ENCODE measurements around the gene GATB.

The GATB gene

GRCh38 chr4:151641983-151642382, 118.8 kb downstream of the GATB start:
- Mint-ChIP-seq H3K27ac (no peak overlapping the region), H3K4me3 (no peak overlapping the region), H3K36me3 (ENCODE audit: low read depth) (no peaks in the 10 kb centered on the region)

GRCh38 chr4:151641167-151641566, 119.6 kb downstream of the GATB start:
- Mint-ChIP-seq H3K9me3 (no peaks in the 10 kb centered on the region), H3K36me3 (ENCODE audit: low read depth) (peaks cover under 1% of the 10 kb centered on the region), H3K4me3 (no peak overlapping the region), H3K4me1 (peaks cover 5% of the 10 kb centered on the region), H3K27me3 (ENCODE audit: low read depth) (no peaks in the 10 kb centered on the region), H3K27ac (no peak overlapping the region)
- no peak for TF ChIP-seq CTCF (IDR thresholded peaks at IDR 0.05; ENCODE audit: unreplicated experiment in 3 of 3)

More at GRCh38 chr4:151641983-151642382, 118.8 kb downstream of the GATB start:
- TF ChIP-seq CTCF (IDR thresholded peaks at IDR 0.05; ENCODE audit: unreplicated experiment in 3 of 3): no peak
- Mint-ChIP-seq H3K4me1 (peaks cover 5% of the 10 kb centered on the region), H3K9me3 (no peaks in the 10 kb centered on the region), H3K27me3 (ENCODE audit: low read depth) (no peaks in the 10 kb centered on the region)

- H3K27me3 Mint-ChIP-seq (ENCODE audit: low read depth): no peaks in the 10 kb centered on the region
- no peak overlapping the region for H3K27ac Mint-ChIP-seq
- no peaks in the 10 kb centered on the region for H3K9me3 Mint-ChIP-seq
- TF ChIP-seq CTCF (IDR thresholded peaks at IDR 0.05; ENCODE audit: unreplicated experiment in 3 of 3): no peak
- H3K4me3 Mint-ChIP-seq: no peak overlapping the region
- peaks cover 7% of the 10 kb centered on the region for H3K36me3 Mint-ChIP-seq (ENCODE audit: low read depth)
- H3K4me1 Mint-ChIP-seq: peaks cover 5% of the 10 kb centered on the region
Measured at GRCh38 chr4:151640381-151640780, 120.4 kb downstream of the GATB start.

GRCh38 chr4:151638295-151638858, 122.4 kb downstream of the GATB start:
- Mint-ChIP-seq H3K27ac (no peak overlapping the region), H3K4me1 (peaks cover 5% of the 10 kb centered on the region), H3K4me3 (no peak overlapping the region), H3K9me3 (no peaks in the 10 kb centered on the region), H3K36me3 (ENCODE audit: low read depth) (peaks cover 18% of the 10 kb centered on the region), H3K27me3 (ENCODE audit: low read depth) (no peaks in the 10 kb centered on the region)
- no peak for TF ChIP-seq CTCF (IDR thresholded peaks at IDR 0.05; ENCODE audit: unreplicated experiment in 3 of 3)

- H3K36me3 Mint-ChIP-seq (ENCODE audit: low read depth): peaks cover 35% of the 10 kb centered on the region
- H3K9me3 Mint-ChIP-seq: peaks cover 7% of the 10 kb centered on the region
- H3K4me3 Mint-ChIP-seq: no peak overlapping the region
- H3K4me1 Mint-ChIP-seq: peaks cover 18% of the 10 kb centered on the region
- TF ChIP-seq CTCF (IDR thresholded peaks at IDR 0.05; ENCODE audit: unreplicated experiment in 3 of 3): no peak
- H3K27me3 Mint-ChIP-seq (ENCODE audit: low read depth): peaks cover 4% of the 10 kb centered on the region
- H3K27ac Mint-ChIP-seq: no peak overlapping the region
Measured at GRCh38 chr4:151631349-151631748, 129.5 kb downstream of the GATB start.

- TF ChIP-seq CTCF (IDR thresholded peaks at IDR 0.05; ENCODE audit: unreplicated experiment in 3 of 3): no peak
- peaks cover 7% of the 10 kb centered on the region for H3K9me3 Mint-ChIP-seq
- H3K27ac Mint-ChIP-seq: no peak overlapping the region
- H3K4me3 Mint-ChIP-seq: no peak overlapping the region
- H3K27me3 Mint-ChIP-seq (ENCODE audit: low read depth): peaks cover 8% of the 10 kb centered on the region
- peaks cover 24% of the 10 kb centered on the region for H3K4me1 Mint-ChIP-seq
- peaks cover 22% of the 10 kb centered on the region for H3K36me3 Mint-ChIP-seq (ENCODE audit: low read depth)
Measured at GRCh38 chr4:151629097-151629783, 131.6 kb downstream of the GATB start.
